Measurements from ENCODE around the gene MTSS2. TPM values are rescaled to one million over a fixed set of nuclear protein-coding genes. Genes with fewer than 3 reads are reported as not detected.

MTSS2 gene
- total RNA-seq, 1 donor = 97.6 TPM

GRCh38 chr16:70651524-70651923 is 34.3 kb downstream of the MTSS2 start:
- DNase-seq (ENCODE audit: low read depth) = no peak
- no peak for TF ChIP-seq CTCF (IDR thresholded peaks at IDR 0.05; ENCODE audit: insufficient read depth, low read depth, low read length)

GRCh38 chr16:70650216-70650615 is 35.6 kb downstream of the MTSS2 start:
- no peak for TF ChIP-seq CTCF (IDR thresholded peaks at IDR 0.05; ENCODE audit: insufficient read depth, low read depth, low read length)
- H3K4me3 ChIP-seq (ENCODE audit: low read depth, low read length) = no peak overlapping the region
- DNase-seq (ENCODE audit: low read depth) = no peak

More at GRCh38 chr16:70651524-70651923, 34.3 kb downstream of the MTSS2 start:
- no peak overlapping the region for H3K4me3 ChIP-seq (ENCODE audit: low read depth, low read length)

GRCh38 chr16:70649300-70649699 is 36.6 kb downstream of the MTSS2 start:
- no peak overlapping the region for H3K4me3 ChIP-seq (ENCODE audit: low read depth, low read length)
- no peak for TF ChIP-seq CTCF (IDR thresholded peaks at IDR 0.05; ENCODE audit: insufficient read depth, low read depth, low read length)
- no peak for DNase-seq (ENCODE audit: low read depth)

GRCh38 chr16:70648606-70649005 is 37.2 kb downstream of the MTSS2 start:
- H3K4me3 ChIP-seq (ENCODE audit: low read depth, low read length) = no peak overlapping the region
- no peak for TF ChIP-seq CTCF (IDR thresholded peaks at IDR 0.05; ENCODE audit: insufficient read depth, low read depth, low read length)
- DNase-seq (ENCODE audit: low read depth) = no peak

GRCh38 chr16:70647441-70648359 is 38.2 kb downstream of the MTSS2 start:
- H3K4me3 ChIP-seq (ENCODE audit: low read depth, low read length) = no peak overlapping the region
- no peak for DNase-seq (ENCODE audit: low read depth)
- no peak for TF ChIP-seq CTCF (IDR thresholded peaks at IDR 0.05; ENCODE audit: insufficient read depth, low read depth, low read length)

GRCh38 chr16:70646260-70647241 is 39.3 kb downstream of the MTSS2 start, which contains the start of gene IL34:
Gene IL34 (plus strand): TSS chr16:70646559. CDS start chr16:70646948, 389 bp downstream.
- TF ChIP-seq CTCF (IDR thresholded peaks at IDR 0.05; ENCODE audit: insufficient read depth, low read depth, low read length) = no peak
- DNase-seq (ENCODE audit: low read depth) = no peak

More at GRCh38 chr16:70646260-70647241, 39.3 kb downstream of the MTSS2 start, which contains the start of gene IL34:
- H3K4me3 ChIP-seq (ENCODE audit: low read depth, low read length) = no peak within 1 kb of the TSS

Measured in fibroblast of villous mesenchyme (primary cell).